HL-60 (cell line): Measurements from ENCODE around the gene F2R.

ENCODE experiments used
- CTCF ChIP-seq: IDR thresholded peaks from one replicate; pipeline ENCODE4 v1.5.1; 2011; ENCODE audit warnings: low read length, control low read depth, inconsistent platforms; ENCODE audit not compliant: insufficient read depth
- GABPA ChIP-seq: IDR thresholded peaks from 2 replicates; pipeline ENCODE4 v1.6.1; 2012; ENCODE audit warnings: low read depth
- POLR2AphosphoS5 ChIP-seq: IDR thresholded peaks from 2 replicates; pipeline ENCODE4 v1.6.1; 2012; ENCODE audit warnings: low read depth
- REST ChIP-seq: IDR thresholded peaks from 2 replicates; pipeline ENCODE4 v1.6.1; 2012; ENCODE audit warnings: low read depth; ENCODE audit not compliant: insufficient replicate concordance
- SPI1 ChIP-seq: IDR thresholded peaks from 2 replicates; pipeline ENCODE4 v1.6.1; 2012; ENCODE audit warnings: low read depth, mild to moderate bottlenecking, borderline replicate concordance

- TF ChIP-seq CTCF (no peak), REST (no peak), POLR2AphosphoS5 (no peak), GABPA (no peak), SPI1 (no peak)
Measured at GRCh38 chr5:76673125-76673524, 42.8 kb upstream of the F2R start.
